ENCODE measurements around the gene EQTN.
A peak's percentile ranks its signal among the peaks of the same experiment; 100 is the strongest.

GRCh38 chr9:27247756-27248155, 49.2 kb downstream of the EQTN start:
- TF ChIP-seq SPI1 (IDR thresholded peaks at IDR 0.05; ENCODE audit: borderline replicate concordance, insufficient read depth, low read depth, low read length): no peak
- no peak for TF ChIP-seq SREBF2 (IDR thresholded peaks at IDR 0.05; ENCODE audit: low read length)
- TF ChIP-seq, protein P1, sequence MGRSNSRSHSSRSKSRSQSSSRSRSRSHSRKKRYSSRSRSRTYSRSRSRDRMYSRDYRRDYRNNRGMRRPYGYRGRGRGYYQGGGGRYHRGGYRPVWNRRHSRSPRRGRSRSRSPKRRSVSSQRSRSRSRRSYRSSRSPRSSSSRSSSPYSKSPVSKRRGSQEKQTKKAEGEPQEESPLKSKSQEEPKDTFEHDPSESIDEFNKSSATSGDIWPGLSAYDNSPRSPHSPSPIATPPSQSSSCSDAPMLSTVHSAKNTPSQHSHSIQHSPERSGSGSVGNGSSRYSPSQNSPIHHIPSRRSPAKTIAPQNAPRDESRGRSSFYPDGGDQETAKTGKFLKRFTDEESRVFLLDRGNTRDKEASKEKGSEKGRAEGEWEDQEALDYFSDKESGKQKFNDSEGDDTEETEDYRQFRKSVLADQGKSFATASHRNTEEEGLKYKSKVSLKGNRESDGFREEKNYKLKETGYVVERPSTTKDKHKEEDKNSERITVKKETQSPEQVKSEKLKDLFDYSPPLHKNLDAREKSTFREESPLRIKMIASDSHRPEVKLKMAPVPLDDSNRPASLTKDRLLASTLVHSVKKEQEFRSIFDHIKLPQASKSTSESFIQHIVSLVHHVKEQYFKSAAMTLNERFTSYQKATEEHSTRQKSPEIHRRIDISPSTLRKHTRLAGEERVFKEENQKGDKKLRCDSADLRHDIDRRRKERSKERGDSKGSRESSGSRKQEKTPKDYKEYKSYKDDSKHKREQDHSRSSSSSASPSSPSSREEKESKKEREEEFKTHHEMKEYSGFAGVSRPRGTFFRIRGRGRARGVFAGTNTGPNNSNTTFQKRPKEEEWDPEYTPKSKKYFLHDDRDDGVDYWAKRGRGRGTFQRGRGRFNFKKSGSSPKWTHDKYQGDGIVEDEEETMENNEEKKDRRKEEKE (IDR thresholded peaks at IDR 0.05): no peak
- no peak for TF ChIP-seq SRF (IDR thresholded peaks at IDR 0.05; ENCODE audit: low read depth in 2 of 2, low read length in 2 of 2)
- no peak for TF ChIP-seq POLR2AphosphoS5 (IDR thresholded peaks at IDR 0.05; ENCODE audit: low read length)
- no peak for TF ChIP-seq ATF3 (IDR thresholded peaks at IDR 0.05; ENCODE audit: borderline replicate concordance, extremely low read depth, low read depth, low read length)
- TF ChIP-seq SIN3A (IDR thresholded peaks at IDR 0.05; ENCODE audit: low read depth, low read length): no peak
- no peak for TF ChIP-seq POLR2AphosphoS2 (IDR thresholded peaks at IDR 0.05; ENCODE audit: low read depth, low read length)
- TF ChIP-seq, protein P2, sequence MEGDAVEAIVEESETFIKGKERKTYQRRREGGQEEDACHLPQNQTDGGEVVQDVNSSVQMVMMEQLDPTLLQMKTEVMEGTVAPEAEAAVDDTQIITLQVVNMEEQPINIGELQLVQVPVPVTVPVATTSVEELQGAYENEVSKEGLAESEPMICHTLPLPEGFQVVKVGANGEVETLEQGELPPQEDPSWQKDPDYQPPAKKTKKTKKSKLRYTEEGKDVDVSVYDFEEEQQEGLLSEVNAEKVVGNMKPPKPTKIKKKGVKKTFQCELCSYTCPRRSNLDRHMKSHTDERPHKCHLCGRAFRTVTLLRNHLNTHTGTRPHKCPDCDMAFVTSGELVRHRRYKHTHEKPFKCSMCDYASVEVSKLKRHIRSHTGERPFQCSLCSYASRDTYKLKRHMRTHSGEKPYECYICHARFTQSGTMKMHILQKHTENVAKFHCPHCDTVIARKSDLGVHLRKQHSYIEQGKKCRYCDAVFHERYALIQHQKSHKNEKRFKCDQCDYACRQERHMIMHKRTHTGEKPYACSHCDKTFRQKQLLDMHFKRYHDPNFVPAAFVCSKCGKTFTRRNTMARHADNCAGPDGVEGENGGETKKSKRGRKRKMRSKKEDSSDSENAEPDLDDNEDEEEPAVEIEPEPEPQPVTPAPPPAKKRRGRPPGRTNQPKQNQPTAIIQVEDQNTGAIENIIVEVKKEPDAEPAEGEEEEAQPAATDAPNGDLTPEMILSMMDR (IDR thresholded peaks at IDR 0.05 in 2 of 3, conservative IDR thresholded peaks at IDR 0.05 in 1 of 3; ENCODE audit: control insufficient read depth in 2 of 3, extremely low read depth in 1 of 3, insufficient read depth in 1 of 3, low read depth in 3 of 3, low read length in 3 of 3): peak; percentile 46 to 69 (median 65); a peak in 5 of 6 replicates
- TF ChIP-seq HDAC2 (IDR thresholded peaks at IDR 0.05): no peak
- no peak for TF ChIP-seq BCL11A (IDR thresholded peaks at IDR 0.05; ENCODE audit: low read depth, low read length)
- TF ChIP-seq SMC3 (IDR thresholded peaks at IDR 0.05; ENCODE audit: borderline replicate concordance, low read length): peak; percentile 49; the same call in 1 of the 2 replicates
- TF ChIP-seq RAD21 (IDR thresholded peaks at IDR 0.05; ENCODE audit: insufficient read depth, low read depth, low read length): 0 out of 2 replicates have a peak, but pooled peaks have one; percentile 28
